Adrenal gland (tissue), 5 donors: ENCODE results near the gene SRSF9.

ENCODE experiments used
- POLR2A ChIP-seq, 2 donors: fragments of 450-650 bp; IDR thresholded peaks; one replicate each; pipeline ENCODE4 v1.6.1; 2017; ENCODE audit warnings: antibody characterized with exemption in 2 of 2, mild to moderate bottlenecking in 2 of 2, moderate library complexity in 1 of 2
- TF ChIP-seq, protein P1 (sequence below), 6 experiments: fragments of 450-650 bp in 4 of 6; fragments of 200-600 bp in 2 of 6; sonication (generic) in 1 of 6; IDR thresholded peaks; 1 replicate in 5 of 6; 2 replicates in 1 of 6; pipeline versions ENCODE4 v1.5.1 to v1.8.0; 2016 to 2021; ENCODE audit warnings: antibody characterized with exemption in 6 of 6, mild to moderate bottlenecking in 2 of 6, moderate library complexity in 1 of 6
- donor health status: DM: no; HTN: no; CAD: no.

DNA sequence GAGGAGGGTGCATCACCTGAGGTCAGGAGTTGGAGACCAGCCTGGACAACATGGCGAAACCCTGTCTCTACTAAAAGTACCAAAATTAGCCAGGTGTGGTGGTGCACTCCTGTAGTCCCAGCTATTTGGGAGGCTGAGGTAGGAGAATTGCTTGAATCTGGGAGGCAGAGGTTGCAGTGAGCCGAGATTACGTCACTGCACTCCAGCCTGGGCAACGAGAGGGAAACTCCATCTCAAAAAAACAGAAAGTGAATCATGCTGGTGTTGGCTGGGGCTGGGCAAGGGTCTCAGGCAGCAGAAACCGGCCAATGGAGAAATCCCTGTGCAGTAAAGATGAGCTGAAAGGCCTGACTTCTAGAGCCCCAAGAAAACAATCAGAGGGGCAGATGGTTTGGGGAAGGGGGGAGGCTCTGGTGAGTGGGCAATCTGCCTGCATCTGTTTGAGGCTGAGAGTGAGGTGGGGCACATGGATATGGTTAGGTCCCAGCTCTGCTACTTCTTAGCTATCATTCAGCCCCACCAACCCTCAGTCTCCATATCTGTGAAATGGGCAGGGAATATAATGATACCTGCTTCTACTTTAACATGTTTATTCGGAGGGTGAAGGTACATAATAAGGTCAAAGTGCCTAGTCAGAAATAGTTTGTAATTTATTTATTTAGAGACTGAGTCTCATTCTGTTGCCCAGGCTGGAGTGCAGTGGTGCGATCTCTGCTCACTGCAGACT lies 52.9 kb downstream of the SRSF9 start:
- TF ChIP-seq POLR2A (IDR thresholded peaks at IDR 0.05): no peak
- TF ChIP-seq, protein P1, sequence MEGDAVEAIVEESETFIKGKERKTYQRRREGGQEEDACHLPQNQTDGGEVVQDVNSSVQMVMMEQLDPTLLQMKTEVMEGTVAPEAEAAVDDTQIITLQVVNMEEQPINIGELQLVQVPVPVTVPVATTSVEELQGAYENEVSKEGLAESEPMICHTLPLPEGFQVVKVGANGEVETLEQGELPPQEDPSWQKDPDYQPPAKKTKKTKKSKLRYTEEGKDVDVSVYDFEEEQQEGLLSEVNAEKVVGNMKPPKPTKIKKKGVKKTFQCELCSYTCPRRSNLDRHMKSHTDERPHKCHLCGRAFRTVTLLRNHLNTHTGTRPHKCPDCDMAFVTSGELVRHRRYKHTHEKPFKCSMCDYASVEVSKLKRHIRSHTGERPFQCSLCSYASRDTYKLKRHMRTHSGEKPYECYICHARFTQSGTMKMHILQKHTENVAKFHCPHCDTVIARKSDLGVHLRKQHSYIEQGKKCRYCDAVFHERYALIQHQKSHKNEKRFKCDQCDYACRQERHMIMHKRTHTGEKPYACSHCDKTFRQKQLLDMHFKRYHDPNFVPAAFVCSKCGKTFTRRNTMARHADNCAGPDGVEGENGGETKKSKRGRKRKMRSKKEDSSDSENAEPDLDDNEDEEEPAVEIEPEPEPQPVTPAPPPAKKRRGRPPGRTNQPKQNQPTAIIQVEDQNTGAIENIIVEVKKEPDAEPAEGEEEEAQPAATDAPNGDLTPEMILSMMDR (IDR thresholded peaks at IDR 0.05): no peak
